Measurements from ENCODE around the gene CRLF3.
"Not testable (repeated sequence)": the region's sequence is repeated elsewhere in the genome, so short reads cannot be mapped to it uniquely, and the experiment has no call there.

CRLF3 gene

GRCh38 chr17:30824356-30825145 is at the start of gene CRLF3:
TSS of gene CRLF3 (minus strand) at chr17:30824692. CDS start at chr17:30824651, 41 bp downstream.
- peak; percentile 15 for DNase-seq

GRCh38 chr17:30869005-30869404 is 44.5 kb upstream of the CRLF3 start:
- DNase-seq = no peak

GRCh38 chr17:30864636-30865035 is 40.1 kb upstream of the CRLF3 start:
- no peak for DNase-seq

GRCh38 chr17:30858556-30859250 is 34.2 kb upstream of the CRLF3 start:
- no peak for DNase-seq

GRCh38 chr17:30854146-30854545 is 29.7 kb upstream of the CRLF3 start:
- DNase-seq = no peak

GRCh38 chr17:30848021-30848420 is 23.5 kb upstream of the CRLF3 start:
- no peak for DNase-seq

GRCh38 chr17:30840771-30841170 is 16.3 kb upstream of the CRLF3 start:
- no peak for DNase-seq

- no peak for DNase-seq
These were observed 13.8 kb upstream of the CRLF3 start for GRCh38 chr17:30838202-30838807.

- no peak for DNase-seq
These were observed 8.1 kb upstream of the CRLF3 start for GRCh38 chr17:30832438-30833124.

- peak; percentile 51 for DNase-seq
These were observed 7.4 kb upstream of the CRLF3 start, which contains the start of gene ATAD5 for GRCh38 chr17:30831663-30832437. TSS of gene ATAD5 (plus strand) at chr17:30831966. CDS start at chr17:30832348, 382 bp downstream.

- no peak for DNase-seq
These were observed 6.8 kb upstream of the CRLF3 start for GRCh38 chr17:30831257-30831656.

GRCh38 chr17:30829022-30829421 is 4.5 kb upstream of the CRLF3 start:
- DNase-seq = no peak

- no peak for DNase-seq
These were observed 2.6 kb upstream of the CRLF3 start for GRCh38 chr17:30827082-30827481.

GRCh38 chr17:30824002-30824355 is 513 bp downstream of the CRLF3 start:
- DNase-seq = no peak

GRCh38 chr17:30823421-30823820 is 1.1 kb downstream of the CRLF3 start:
- no peak for DNase-seq

GRCh38 chr17:30822919-30823318 is 1.6 kb downstream of the CRLF3 start:
- DNase-seq = not testable (repeated sequence)

- no peak for DNase-seq
These were observed 2.4 kb downstream of the CRLF3 start for GRCh38 chr17:30821871-30822723.

- no peak for DNase-seq
These were observed 4.4 kb downstream of the CRLF3 start for GRCh38 chr17:30819971-30820705.

- DNase-seq = no peak
These were observed 8.3 kb downstream of the CRLF3 start for GRCh38 chr17:30816165-30816564.

- not testable (repeated sequence) for DNase-seq
These were observed 9.6 kb downstream of the CRLF3 start for GRCh38 chr17:30814860-30815259.

GRCh38 chr17:30814236-30814635 is 10.3 kb downstream of the CRLF3 start:
- not testable (repeated sequence) for DNase-seq
